Measurements from ENCODE around the gene ZBTB7A. TPM values are rescaled to one million over a fixed set of nuclear protein-coding genes. Genes with fewer than 3 reads are reported as not detected.

Gene ZBTB7A
- total RNA-seq, 3 donors from 2014 or later: 29.0 to 38.7 (median 29.8) TPM

- H3K27ac ChIP-seq: peak overlapping the region; percentile 96 to 100
- H3K9me3 ChIP-seq: no peaks in the 10 kb centered on the region
- H3K36me3 ChIP-seq: no peaks in the 10 kb centered on the region
- intact Hi-C loops (cut with DNase I; ENCODE audit: low total_unique reads): no loop called here
- peaks cover 12 to 13% of the 10 kb centered on the region in 2 donors for H3K4me1 ChIP-seq
- DNase-seq (ENCODE audit: low spot score in 2 of 2): no peak
- H3K27me3 ChIP-seq: no peaks in the 10 kb centered on the region
- peak in 1 of 3 donors; percentile 29 for TF ChIP-seq POLR2AphosphoS5 (IDR thresholded peaks at IDR 0.05)
- no peak for TF ChIP-seq CTCF (IDR thresholded peaks at IDR 0.05)
- H3K4me3 ChIP-seq: peak overlapping the region; percentile 83 to 100 (median 98)
These were observed 822 bp upstream of the ZBTB7A start for GRCh38 chr19:4067396-4068046.

- TF ChIP-seq CTCF (IDR thresholded peaks at IDR 0.05): no peak
- no peak for TF ChIP-seq POLR2AphosphoS5 (IDR thresholded peaks at IDR 0.05)
- no peak for TF ChIP-seq POLR2A (IDR thresholded peaks at IDR 0.05)
- no peaks in the 10 kb centered on the region for H3K9me3 ChIP-seq
- peaks cover 25% of the 10 kb centered on the region in 2 donors for H3K4me1 ChIP-seq
- no peak for DNase-seq (ENCODE audit: low spot score in 2 of 2)
- H3K27ac ChIP-seq: peak overlapping the region; percentile 96 to 100
- intact Hi-C loops (cut with DNase I; ENCODE audit: low total_unique reads): no loop called here
- H3K36me3 ChIP-seq: no peaks in the 10 kb centered on the region
- H3K4me3 ChIP-seq: peak overlapping the region; percentile 83 to 100 (median 98)
- H3K27me3 ChIP-seq: no peaks in the 10 kb centered on the region
These were observed 508 bp downstream of the ZBTB7A start for GRCh38 chr19:4066176-4066606.

GRCh38 chr19:4065430-4066175 is 1.1 kb downstream of the ZBTB7A start:
- Histone ChIP-seq H3K4me1 (peaks cover 29 to 31% of the 10 kb centered on the region in 2 donors), H3K27ac (peak overlapping the region; percentile 97 to 100), H3K27me3 (no peaks in the 10 kb centered on the region), H3K4me3 (peak overlapping the region; percentile 83 to 100 (median 98)), H3K9me3 (no peaks in the 10 kb centered on the region), H3K36me3 (no peaks in the 10 kb centered on the region)
- TF ChIP-seq POLR2AphosphoS5 (IDR thresholded peaks at IDR 0.05): peak in 1 of 3 donors; percentile 58
- no peak for TF ChIP-seq CTCF (IDR thresholded peaks at IDR 0.05)
- TF ChIP-seq POLR2A (IDR thresholded peaks at IDR 0.05): no peak
- intact Hi-C loops (cut with DNase I; ENCODE audit: low total_unique reads): no loop called here
- peak; percentile 95 to 97 for DNase-seq (ENCODE audit: low spot score in 2 of 2)

- H3K27me3 ChIP-seq: no peaks in the 10 kb centered on the region
- DNase-seq (ENCODE audit: low spot score in 2 of 2): no peak
- intact Hi-C loops (cut with DNase I; ENCODE audit: low total_unique reads): loop anchor here (5.0 kb wide), 1 partner anchor 82 kb away; no protein-coding TSS in a partner anchor
These were observed 2.0 kb downstream of the ZBTB7A start for GRCh38 chr19:4064496-4065260.

GRCh38 chr19:4064149-4064495 is 2.6 kb downstream of the ZBTB7A start:
- intact Hi-C loops (cut with DNase I; ENCODE audit: low total_unique reads): loop anchor here (5.0 kb wide), 1 partner anchor 82 kb away; no protein-coding TSS in a partner anchor
- no peak for TF ChIP-seq CTCF (IDR thresholded peaks at IDR 0.05)
- TF ChIP-seq POLR2A (IDR thresholded peaks at IDR 0.05): peak; percentile 29
- TF ChIP-seq POLR2AphosphoS5 (IDR thresholded peaks at IDR 0.05): no peak
- H3K27me3 ChIP-seq: no peaks in the 10 kb centered on the region
- H3K4me1 ChIP-seq: peaks cover 41 to 46% of the 10 kb centered on the region in 2 donors
- H3K4me3 ChIP-seq: peak overlapping the region; percentile 83 to 98 (median 92)
- DNase-seq (ENCODE audit: low spot score in 2 of 2): no peak
- H3K9me3 ChIP-seq: no peaks in the 10 kb centered on the region
- peak overlapping the region; percentile 97 to 100 for H3K27ac ChIP-seq
- no peaks in the 10 kb centered on the region for H3K36me3 ChIP-seq

More at GRCh38 chr19:4064496-4065260, 2.0 kb downstream of the ZBTB7A start:
- H3K4me1 ChIP-seq: peaks cover 35 to 40% of the 10 kb centered on the region in 2 donors
- no peaks in the 10 kb centered on the region for H3K36me3 ChIP-seq
- peak overlapping the region; percentile 83 to 98 (median 92) for H3K4me3 ChIP-seq
- peak overlapping the region; percentile 97 to 100 for H3K27ac ChIP-seq
- H3K9me3 ChIP-seq: no peaks in the 10 kb centered on the region
- peak in 2 of 3 donors; percentile 8 to 41 for TF ChIP-seq POLR2AphosphoS5 (IDR thresholded peaks at IDR 0.05)
- no peak for TF ChIP-seq POLR2A (IDR thresholded peaks at IDR 0.05)
